GM04504 (cell line): ENCODE results near the gene BBOF1.
"Not testable (repeated sequence)": the region's sequence is repeated elsewhere in the genome, so short reads cannot be mapped to it uniquely, and the experiment has no call there.

Experiments used
- DNase-seq: peaks from one replicate; pipeline ENCODE4 v3.0.0-alpha.2; 2012; ENCODE audit warnings: low read depth

BBOF1 gene

GRCh38 chr14:74018586-74019407 lies at the start of gene BBOF1, which contains the start of gene ENTPD5:
Gene BBOF1, plus strand, starts transcription at chr14:74019349. Its CDS starts 130 bp downstream, at chr14:74019479.
Gene ENTPD5, minus strand, starts transcription at chr14:74019288. Its CDS starts 31,186 bp downstream, at chr14:73988102.
- peak; percentile 77 for DNase-seq

- no peak for DNase-seq
Observed at GRCh38 chr14:73973497-73973896, 45.7 kb upstream of the BBOF1 start.

GRCh38 chr14:73976125-73976524 lies 43.0 kb upstream of the BBOF1 start:
- DNase-seq = no peak

GRCh38 chr14:73977896-73978295 lies 41.3 kb upstream of the BBOF1 start:
- DNase-seq = no peak

GRCh38 chr14:73988065-73988464 lies 31.1 kb upstream of the BBOF1 start:
- DNase-seq = no peak

- not testable (repeated sequence) for DNase-seq
Observed at GRCh38 chr14:73988656-73989055, 30.5 kb upstream of the BBOF1 start.

GRCh38 chr14:73991092-73991491 lies 28.1 kb upstream of the BBOF1 start:
- no peak for DNase-seq

- DNase-seq = not testable (repeated sequence)
Observed at GRCh38 chr14:73994926-73995325, 24.2 kb upstream of the BBOF1 start.

- no peak for DNase-seq
Observed at GRCh38 chr14:73995977-73996378, 23.2 kb upstream of the BBOF1 start.

GRCh38 chr14:73996731-73997107 lies 22.4 kb upstream of the BBOF1 start:
- no peak for DNase-seq

- no peak for DNase-seq
Observed at GRCh38 chr14:73997108-73997943, 21.8 kb upstream of the BBOF1 start.

GRCh38 chr14:73997944-73998447 lies 21.2 kb upstream of the BBOF1 start:
- DNase-seq = no peak

GRCh38 chr14:73998726-73999125 lies 20.4 kb upstream of the BBOF1 start:
- no peak for DNase-seq

GRCh38 chr14:74005664-74006063 lies 13.5 kb upstream of the BBOF1 start:
- not testable (repeated sequence) for DNase-seq

GRCh38 chr14:74008843-74009499 lies 10.2 kb upstream of the BBOF1 start:
- DNase-seq = no peak

GRCh38 chr14:74014299-74014698 lies 4.8 kb upstream of the BBOF1 start:
- no peak for DNase-seq

- DNase-seq = no peak
Observed at GRCh38 chr14:74015176-74015575, 4.0 kb upstream of the BBOF1 start.

GRCh38 chr14:74015963-74016362 lies 3.2 kb upstream of the BBOF1 start:
- DNase-seq = no peak

GRCh38 chr14:74018174-74018585 lies 969 bp upstream of the BBOF1 start:
- DNase-seq = peak; percentile 18

GRCh38 chr14:74019408-74020137 lies 424 bp downstream of the BBOF1 start:
- no peak for DNase-seq

GRCh38 chr14:74022346-74022745 lies 3.2 kb downstream of the BBOF1 start:
- no peak for DNase-seq

- DNase-seq = no peak
Observed at GRCh38 chr14:74029136-74029535, 10.0 kb downstream of the BBOF1 start.
